ENCODE data around the gene FBXL7.

DNA sequence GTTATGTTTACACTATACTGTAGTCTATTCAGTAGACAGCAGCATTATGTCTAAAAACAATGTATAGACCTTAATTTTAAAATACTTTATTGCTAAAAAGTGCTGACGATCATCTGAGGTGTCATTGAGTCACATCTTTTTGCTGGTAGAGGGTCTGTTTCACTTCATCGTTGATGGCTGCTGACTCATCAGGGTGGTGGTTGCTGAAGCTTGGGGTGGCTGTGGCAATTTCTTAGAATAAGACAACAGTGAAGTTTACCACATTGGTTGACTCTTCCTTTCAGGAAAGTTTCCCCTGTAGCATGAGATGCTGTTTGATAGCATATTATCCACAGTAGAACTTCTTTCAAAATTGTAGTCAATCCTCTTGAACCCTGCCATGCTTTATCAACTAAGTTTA is 150.3 kb downstream of the FBXL7 start:
- TF ChIP-seq ZNF331 (CRISPR knock-in tag; IDR thresholded peaks at IDR 0.05; ENCODE audit: low read depth) (no peak), EZH2phosphoT487 (IDR thresholded peaks at IDR 0.05; ENCODE audit: unreplicated experiment) (no peak), EZH2 (IDR thresholded peaks at IDR 0.05; ENCODE audit: low read depth, unreplicated experiment) (no peak)
- TF ChIP-seq, protein P1, sequence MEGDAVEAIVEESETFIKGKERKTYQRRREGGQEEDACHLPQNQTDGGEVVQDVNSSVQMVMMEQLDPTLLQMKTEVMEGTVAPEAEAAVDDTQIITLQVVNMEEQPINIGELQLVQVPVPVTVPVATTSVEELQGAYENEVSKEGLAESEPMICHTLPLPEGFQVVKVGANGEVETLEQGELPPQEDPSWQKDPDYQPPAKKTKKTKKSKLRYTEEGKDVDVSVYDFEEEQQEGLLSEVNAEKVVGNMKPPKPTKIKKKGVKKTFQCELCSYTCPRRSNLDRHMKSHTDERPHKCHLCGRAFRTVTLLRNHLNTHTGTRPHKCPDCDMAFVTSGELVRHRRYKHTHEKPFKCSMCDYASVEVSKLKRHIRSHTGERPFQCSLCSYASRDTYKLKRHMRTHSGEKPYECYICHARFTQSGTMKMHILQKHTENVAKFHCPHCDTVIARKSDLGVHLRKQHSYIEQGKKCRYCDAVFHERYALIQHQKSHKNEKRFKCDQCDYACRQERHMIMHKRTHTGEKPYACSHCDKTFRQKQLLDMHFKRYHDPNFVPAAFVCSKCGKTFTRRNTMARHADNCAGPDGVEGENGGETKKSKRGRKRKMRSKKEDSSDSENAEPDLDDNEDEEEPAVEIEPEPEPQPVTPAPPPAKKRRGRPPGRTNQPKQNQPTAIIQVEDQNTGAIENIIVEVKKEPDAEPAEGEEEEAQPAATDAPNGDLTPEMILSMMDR (conservative IDR thresholded peaks at IDR 0.05; ENCODE audit: low read depth in 2 of 2): no peak
- TF ChIP-seq, protein P2, sequence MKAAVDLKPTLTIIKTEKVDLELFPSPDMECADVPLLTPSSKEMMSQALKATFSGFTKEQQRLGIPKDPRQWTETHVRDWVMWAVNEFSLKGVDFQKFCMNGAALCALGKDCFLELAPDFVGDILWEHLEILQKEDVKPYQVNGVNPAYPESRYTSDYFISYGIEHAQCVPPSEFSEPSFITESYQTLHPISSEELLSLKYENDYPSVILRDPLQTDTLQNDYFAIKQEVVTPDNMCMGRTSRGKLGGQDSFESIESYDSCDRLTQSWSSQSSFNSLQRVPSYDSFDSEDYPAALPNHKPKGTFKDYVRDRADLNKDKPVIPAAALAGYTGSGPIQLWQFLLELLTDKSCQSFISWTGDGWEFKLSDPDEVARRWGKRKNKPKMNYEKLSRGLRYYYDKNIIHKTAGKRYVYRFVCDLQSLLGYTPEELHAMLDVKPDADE (IDR thresholded peaks at IDR 0.05): no peak
